GM19455 (cell line): Measurements from ENCODE around the gene AOPEP.
"Not testable (repeated sequence)": the region's sequence is repeated elsewhere in the genome, so short reads cannot be mapped to it uniquely, and the experiment has no call there.

Experiments used
- ATAC-seq: cut with Tn5 transposase; IDR thresholded peaks from one replicate; pipeline ENCODE4 v1.9.1; 2021; ENCODE audit not compliant: unreplicated experiment

The AOPEP gene

GRCh38 chr9:94839398-94839797 lies 112.9 kb downstream of the AOPEP start:
- ATAC-seq = no peak

GRCh38 chr9:94840738-94841137 lies 114.2 kb downstream of the AOPEP start:
- ATAC-seq = no peak

- ATAC-seq = no peak
Measured at GRCh38 chr9:94843134-94843533, 116.6 kb downstream of the AOPEP start.

- no peak for ATAC-seq
Measured at GRCh38 chr9:94846739-94847138, 120.2 kb downstream of the AOPEP start.

- no peak for ATAC-seq
Measured at GRCh38 chr9:94847486-94847885, 121.0 kb downstream of the AOPEP start.

- ATAC-seq = not testable (repeated sequence)
Measured at GRCh38 chr9:94848791-94849190, 122.3 kb downstream of the AOPEP start.

- no peak for ATAC-seq
Measured at GRCh38 chr9:94850540-94851434, 124.3 kb downstream of the AOPEP start.

GRCh38 chr9:94851467-94851866 lies 125.0 kb downstream of the AOPEP start:
- ATAC-seq = no peak

GRCh38 chr9:94851892-94852291 lies 125.4 kb downstream of the AOPEP start:
- ATAC-seq = no peak

GRCh38 chr9:94852373-94852772 lies 125.9 kb downstream of the AOPEP start:
- ATAC-seq = no peak

- no peak for ATAC-seq
Measured at GRCh38 chr9:94853887-94854286, 127.4 kb downstream of the AOPEP start.

- no peak for ATAC-seq
Measured at GRCh38 chr9:94855903-94856302, 129.4 kb downstream of the AOPEP start.

GRCh38 chr9:94857791-94858190 lies 131.3 kb downstream of the AOPEP start:
- no peak for ATAC-seq

- no peak for ATAC-seq
Measured at GRCh38 chr9:94859226-94859625, 132.7 kb downstream of the AOPEP start.

GRCh38 chr9:94859891-94860290 lies 133.4 kb downstream of the AOPEP start:
- ATAC-seq = no peak

GRCh38 chr9:94860678-94861588 lies 134.4 kb downstream of the AOPEP start:
- ATAC-seq = peak; percentile 94

GRCh38 chr9:94861589-94862272 lies 135.2 kb downstream of the AOPEP start:
- no peak for ATAC-seq

GRCh38 chr9:94864196-94864595 lies 137.7 kb downstream of the AOPEP start:
- ATAC-seq = no peak

GRCh38 chr9:94864862-94865509 lies 138.5 kb downstream of the AOPEP start:
- ATAC-seq = no peak

- ATAC-seq = no peak
Measured at GRCh38 chr9:94865582-94866452, 139.3 kb downstream of the AOPEP start.
